Activated CD8-positive, alpha-beta memory T cell treated with anti-CD3 and anti-CD28 coated beads, Interleukin-2, amount 50 U/mL, for 24 hours (primary cell): ENCODE measurements around the gene P2RY2.

Experiments used
- DNase-seq: peaks from one replicate; pipeline ENCODE4 v3.0.0-alpha.2; 2020; ENCODE audit errors: extremely low read depth

Gene P2RY2

GRCh38 chr11:73205661-73206343, 12.3 kb upstream of the P2RY2 start:
- DNase-seq = no peak

- no peak for DNase-seq
Observed at GRCh38 chr11:73206801-73207200, 11.3 kb upstream of the P2RY2 start.

GRCh38 chr11:73209892-73210291, 8.2 kb upstream of the P2RY2 start:
- no peak for DNase-seq

GRCh38 chr11:73210916-73211667, 7.0 kb upstream of the P2RY2 start:
- no peak for DNase-seq

DNA sequence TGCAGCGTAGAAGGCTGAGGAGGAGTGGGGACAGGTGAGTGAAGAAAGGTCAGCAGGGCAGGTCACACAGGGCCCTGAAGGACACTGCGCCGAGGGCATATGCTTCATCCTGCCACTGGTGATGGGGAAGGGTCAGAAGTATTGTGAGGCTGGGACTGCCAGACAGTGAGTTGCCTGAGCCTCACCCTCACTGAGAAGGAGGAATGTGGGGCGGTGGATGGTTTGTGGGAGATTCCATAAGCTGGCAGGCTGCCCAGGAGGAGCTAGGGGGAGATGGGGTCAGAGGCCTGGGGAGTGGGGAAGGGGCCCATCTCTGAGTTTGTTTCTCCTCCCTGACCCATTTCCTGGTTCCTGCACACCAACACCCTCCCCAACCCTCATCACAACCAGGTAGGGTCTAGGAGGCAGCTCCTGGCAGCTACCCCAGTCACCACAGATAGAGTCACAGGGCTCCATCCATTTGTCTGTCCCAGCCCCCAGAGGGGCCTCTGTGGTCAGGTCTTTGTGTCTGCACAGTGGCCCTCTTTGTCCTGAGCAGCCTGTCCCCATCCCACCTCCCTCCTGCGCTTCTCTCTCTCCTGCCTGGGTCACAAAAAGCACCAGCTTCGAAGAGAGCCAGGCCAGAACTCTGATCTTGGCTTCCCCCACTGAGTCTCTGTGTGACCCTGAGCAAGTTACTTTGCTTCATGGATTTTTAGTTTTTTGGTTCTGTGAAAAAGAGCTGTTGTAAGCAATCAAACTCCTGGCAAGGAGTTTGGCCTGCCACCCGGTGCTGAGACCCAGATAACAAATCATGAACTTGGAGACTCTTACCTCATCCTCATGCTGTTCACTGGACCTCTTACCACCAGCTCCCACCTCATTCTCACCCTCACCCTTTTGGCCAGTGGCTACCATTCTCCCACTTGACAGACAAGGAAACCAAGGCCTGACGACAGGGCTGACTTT, 4.6 kb upstream of the P2RY2 start:
- DNase-seq = no peak

- no peak for DNase-seq
Observed at GRCh38 chr11:73215191-73216134, 2.6 kb upstream of the P2RY2 start.

DNA sequence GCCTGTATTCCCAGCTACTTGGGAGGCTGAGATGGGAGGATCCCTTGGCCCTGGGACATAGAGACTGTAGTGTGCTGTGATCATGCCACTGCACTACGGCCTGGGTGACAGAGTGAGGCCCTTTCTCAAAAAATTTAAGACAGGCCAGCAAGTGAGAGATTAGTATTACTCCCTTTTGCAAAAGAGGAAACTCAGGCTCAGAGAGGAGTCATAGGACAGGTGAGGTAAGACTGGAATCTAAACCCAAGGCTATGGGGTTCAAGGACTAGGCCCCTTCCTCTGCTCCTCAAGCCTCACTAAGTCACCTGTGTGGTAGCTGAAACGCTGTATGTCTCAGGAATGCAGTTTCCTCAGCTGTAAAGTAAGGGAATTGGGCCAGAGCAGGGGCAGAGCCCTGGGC, 1.6 kb upstream of the P2RY2 start:
- no peak for DNase-seq

- DNase-seq = no peak
Observed at GRCh38 chr11:73217131-73217809, 811 bp upstream of the P2RY2 start.

- no peak for DNase-seq
Observed at GRCh38 chr11:73217810-73218105, 323 bp upstream of the P2RY2 start.

DNA sequence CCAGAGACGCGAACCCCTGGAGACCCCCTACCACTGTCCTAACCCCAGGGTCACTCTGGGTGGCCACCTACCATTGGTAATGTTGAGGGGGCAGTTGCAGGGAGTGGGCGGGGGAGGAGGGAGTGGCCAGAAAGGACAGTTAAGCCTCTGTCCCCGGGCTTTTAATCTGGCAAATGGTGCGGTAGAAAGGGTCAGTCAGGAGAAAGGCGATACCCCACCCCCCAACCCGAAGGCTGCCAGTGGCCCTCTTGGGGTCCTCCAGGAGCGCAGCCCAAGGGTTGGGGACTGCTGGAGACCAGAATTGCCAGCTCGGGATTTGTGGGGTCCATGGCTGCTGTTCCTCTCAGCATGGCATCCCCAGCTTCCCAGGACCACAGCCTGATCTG, 742 bp downstream of the P2RY2 start:
- no peak for DNase-seq

DNA sequence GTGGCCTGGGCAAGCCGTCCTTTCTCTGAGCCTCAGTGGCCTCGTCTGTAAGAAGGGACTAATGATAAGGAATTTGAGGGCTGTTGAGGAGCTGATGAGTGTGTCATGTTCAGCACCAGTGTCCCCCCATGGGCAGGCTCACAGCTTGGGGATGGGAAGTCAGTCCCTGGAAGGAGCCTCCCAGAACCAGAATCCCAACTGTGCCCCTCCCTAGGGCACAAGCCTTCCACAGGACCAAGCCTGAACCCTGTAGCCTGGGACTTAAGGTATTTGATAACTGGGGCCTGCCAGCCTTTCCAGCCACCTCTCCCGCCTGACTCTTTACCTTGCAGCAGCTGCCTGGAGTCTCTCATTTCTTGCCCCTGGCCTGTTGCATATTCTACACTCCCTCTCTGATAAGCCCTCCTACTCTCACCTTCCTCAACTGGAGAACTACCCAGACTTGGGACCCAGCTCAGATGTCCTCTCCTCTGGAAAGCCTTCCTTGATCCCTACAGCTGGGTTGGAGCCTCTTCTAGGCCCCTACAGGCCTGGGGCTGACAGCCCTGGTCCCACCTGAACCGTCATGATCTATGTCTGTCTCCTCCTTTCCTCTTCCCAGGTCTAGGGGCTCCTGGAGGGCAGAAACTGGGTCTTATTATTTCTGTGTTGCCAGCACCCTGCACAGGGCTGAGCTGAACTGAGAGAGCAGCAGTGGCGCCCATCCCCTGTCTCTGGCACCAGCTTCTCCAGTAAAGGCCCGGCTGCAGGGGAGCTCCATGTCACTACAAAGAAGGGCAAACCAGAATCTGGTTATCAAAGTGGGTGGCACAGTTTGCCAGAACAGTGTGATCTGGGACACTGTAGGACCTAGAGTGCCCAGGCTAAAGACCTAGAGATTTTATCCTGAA, 1.6 kb downstream of the P2RY2 start:
- no peak for DNase-seq

GRCh38 chr11:73221451-73221850, 3.4 kb downstream of the P2RY2 start:
- DNase-seq = no peak

DNA sequence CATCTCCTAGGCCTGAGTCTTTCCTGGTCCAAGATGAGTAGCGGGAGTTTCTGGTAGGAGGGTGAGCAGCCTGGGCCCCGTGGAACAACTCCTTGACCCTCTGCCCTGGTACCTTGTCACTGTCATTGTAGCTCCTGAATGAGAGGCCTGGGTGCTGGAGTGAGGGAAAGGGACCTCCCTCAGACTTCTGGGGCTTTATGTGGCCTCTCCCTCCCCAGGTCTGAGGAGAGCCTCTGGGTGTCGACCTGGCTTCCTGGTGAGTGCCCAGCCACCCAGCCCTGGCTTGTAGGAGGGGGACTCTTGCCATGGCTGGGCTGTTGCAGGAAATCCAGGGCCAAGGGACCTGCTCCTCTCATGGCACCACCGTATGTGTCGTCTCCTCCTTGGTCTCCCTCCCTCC, 3.9 kb downstream of the P2RY2 start:
- DNase-seq = no peak

DNA sequence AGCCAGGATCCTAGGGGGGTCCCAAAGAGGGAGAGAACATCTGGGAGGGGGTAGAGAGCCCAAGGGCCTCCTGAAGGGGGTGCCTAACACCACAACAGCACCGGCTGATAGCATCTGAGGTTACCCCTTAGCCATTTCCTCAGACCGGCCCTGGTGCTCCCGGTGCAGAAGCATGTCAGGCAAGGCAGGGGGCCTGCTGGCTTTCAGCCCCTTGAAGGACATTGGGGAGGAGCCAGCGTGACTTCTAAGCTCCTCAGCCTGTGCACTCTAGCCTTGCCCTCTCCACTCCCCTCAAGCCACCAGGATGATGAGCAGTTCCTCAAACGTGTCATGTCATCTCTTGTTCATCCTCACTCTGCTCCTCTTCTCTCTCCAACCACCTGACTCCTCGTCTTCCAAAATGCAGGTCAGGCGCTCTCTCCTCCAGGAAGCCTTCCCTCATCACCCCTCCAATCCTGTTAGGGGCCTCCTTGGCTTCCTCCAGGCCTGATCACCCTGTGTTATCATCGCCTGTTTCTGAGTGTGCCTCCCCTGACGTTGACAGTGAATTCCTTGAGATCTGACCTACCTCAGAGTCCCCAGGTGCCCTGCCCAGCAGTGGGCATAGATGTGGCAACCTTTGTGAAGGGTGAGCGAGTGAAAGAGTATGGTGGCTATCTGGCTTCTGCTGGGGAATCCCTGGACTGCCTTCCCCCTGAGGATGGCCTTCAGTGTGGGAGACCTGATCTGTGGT, 6.1 kb downstream of the P2RY2 start:
- DNase-seq = no peak

DNA sequence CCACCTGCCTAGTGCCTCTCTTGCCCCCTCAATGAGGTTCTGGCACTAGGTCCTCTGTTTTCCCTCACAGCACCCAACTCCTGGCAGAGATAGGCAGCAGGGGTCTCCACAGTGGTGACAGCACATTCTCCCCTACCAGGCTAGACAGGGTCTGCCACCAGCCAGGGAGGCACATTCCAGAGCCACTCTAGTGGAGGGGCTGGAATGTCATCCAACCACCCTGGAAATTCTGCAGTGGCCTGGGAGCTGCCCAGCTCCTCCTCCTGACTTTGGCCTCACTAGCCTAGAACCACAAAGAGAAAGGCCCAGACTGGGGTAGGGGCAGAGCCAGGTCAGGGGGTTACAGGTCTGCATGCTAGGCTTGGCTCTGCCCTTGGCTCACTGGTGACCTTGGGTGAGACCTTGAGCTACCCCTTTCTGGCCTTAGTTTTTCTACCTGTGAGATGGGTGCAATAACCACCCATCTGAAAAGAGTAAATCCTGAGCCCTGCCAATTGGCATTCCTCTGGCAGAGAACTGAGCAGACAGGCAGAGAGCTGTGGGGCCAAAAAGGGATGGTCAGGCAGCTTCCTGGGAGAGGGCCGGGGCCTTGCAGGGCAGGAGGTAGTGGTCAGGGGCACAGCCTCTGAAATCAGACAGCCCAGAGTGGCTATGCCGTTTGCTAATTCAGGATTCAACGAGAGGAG, 7.1 kb downstream of the P2RY2 start:
- no peak for DNase-seq

DNA sequence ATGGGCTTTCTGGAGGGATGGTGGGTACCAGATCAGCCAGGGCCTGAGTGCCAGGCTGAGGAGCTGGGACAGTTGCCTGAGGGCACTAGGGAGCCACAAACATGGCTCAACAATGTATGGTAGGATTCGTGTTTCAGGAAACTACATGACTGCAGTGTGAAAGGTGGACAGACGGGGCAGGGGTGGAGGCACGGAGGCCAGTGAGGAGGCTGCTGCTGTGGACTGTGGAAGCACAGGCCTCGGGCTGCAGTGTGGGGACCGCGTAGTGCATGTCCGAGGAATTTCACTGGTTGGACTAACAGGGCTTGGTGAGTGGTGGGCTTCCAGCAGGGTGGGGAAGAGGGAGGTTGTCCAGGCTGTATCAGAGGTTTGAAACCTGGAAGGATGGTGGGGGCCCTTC, 7.8 kb downstream of the P2RY2 start:
- DNase-seq = no peak

- DNase-seq = no peak
Observed at GRCh38 chr11:73226297-73227006, 8.4 kb downstream of the P2RY2 start.
